Colonic mucosa (tissue), 4 donors: ENCODE measurements around the gene DMD. TPM values are rescaled to one million over a fixed set of nuclear protein-coding genes. Genes with fewer than 3 reads are reported as not detected.

Experiments used
- DNase-seq: peaks from one replicate; pipeline ENCODE4 v3.0.0-alpha.2; 2020
- H3K27ac ChIP-seq: fragments of 200-600 bp; one replicate; pipeline ENCODE4 v1.8.0; 2021
- H3K27me3 ChIP-seq: fragments of 200-600 bp; one replicate; pipeline ENCODE4 v1.8.0; 2021
- H3K36me3 ChIP-seq: fragments of 200-600 bp; one replicate; pipeline ENCODE4 v1.8.0; 2021
- H3K4me1 ChIP-seq: fragments of 200-600 bp; one replicate; pipeline ENCODE4 v1.8.0; 2021; ENCODE audit warnings: mild to moderate bottlenecking
- H3K4me3 ChIP-seq: fragments of 200-600 bp; one replicate; pipeline ENCODE4 v1.8.0; 2021
- H3K9ac ChIP-seq, 2 donors: one replicate each; pipeline ENCODE4 v1.7.0; 2013; ENCODE audit warnings: control low read depth in 2 of 2, low read depth in 2 of 2, low read length in 2 of 2
- H3K9me3 ChIP-seq: fragments of 200-600 bp; one replicate; pipeline ENCODE4 v1.8.0; 2021
- intact Hi-C: fragments of 100-400 bp; cut with DNase I; formaldehyde crosslinking; loops from one replicate; pipeline ENCODE4 v1.14.1; 2022
- total RNA-seq, 2 donors: library from RNA; stranded (reverse); fragmentation: NEBNext Ultra II Directional in 1 of 2; extraction: Animal tissue kit (Norgen Biotek cat#: 25700) in 1 of 2; gene quantifications; one replicate each; pipeline ENCODE4 v1.2.1, GENCODE V29; 2021
- TF ChIP-seq, protein P1 (sequence below): fragments of 200-600 bp; IDR thresholded peaks from one replicate; pipeline ENCODE4 v1.8.0; 2022; ENCODE audit warnings: antibody characterized with exemption, mild to moderate bottlenecking
- donor health status: healthy.
- donor health status: DM: no; HTN: no; CAD: no.
- donor health status: DM: no; HTN: no; CAD: no.

Gene DMD
- total RNA-seq, 2 donors from 2014 or later: 7.3 to 24.5 TPM

DNA sequence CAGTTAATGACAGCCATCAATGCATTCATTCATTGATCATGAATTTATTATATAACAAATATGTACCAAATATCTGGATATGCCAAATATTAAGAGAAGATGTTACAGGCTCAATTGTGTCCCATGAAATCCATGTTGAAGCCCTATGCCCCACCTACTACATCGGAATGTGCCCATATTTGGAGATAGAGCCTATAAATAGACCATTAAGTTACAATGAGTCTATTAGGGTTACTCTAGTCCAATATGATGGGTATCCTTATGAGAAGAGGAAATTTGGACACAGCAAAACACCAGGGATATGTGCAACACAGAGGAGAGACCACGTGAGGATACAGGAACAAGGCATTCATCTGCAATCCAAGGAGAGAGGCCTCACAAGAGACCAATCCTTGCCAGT lies 634.5 kb downstream of the DMD start:
- Histone ChIP-seq H3K36me3 (no peaks in the 10 kb centered on the region), H3K4me1 (no peaks in the 10 kb centered on the region), H3K4me3 (no peak overlapping the region), H3K27me3 (no peaks in the 10 kb centered on the region), H3K9ac (no peak overlapping the region), H3K27ac (no peak overlapping the region), H3K9me3 (no peaks in the 10 kb centered on the region)
- TF ChIP-seq, protein P1, sequence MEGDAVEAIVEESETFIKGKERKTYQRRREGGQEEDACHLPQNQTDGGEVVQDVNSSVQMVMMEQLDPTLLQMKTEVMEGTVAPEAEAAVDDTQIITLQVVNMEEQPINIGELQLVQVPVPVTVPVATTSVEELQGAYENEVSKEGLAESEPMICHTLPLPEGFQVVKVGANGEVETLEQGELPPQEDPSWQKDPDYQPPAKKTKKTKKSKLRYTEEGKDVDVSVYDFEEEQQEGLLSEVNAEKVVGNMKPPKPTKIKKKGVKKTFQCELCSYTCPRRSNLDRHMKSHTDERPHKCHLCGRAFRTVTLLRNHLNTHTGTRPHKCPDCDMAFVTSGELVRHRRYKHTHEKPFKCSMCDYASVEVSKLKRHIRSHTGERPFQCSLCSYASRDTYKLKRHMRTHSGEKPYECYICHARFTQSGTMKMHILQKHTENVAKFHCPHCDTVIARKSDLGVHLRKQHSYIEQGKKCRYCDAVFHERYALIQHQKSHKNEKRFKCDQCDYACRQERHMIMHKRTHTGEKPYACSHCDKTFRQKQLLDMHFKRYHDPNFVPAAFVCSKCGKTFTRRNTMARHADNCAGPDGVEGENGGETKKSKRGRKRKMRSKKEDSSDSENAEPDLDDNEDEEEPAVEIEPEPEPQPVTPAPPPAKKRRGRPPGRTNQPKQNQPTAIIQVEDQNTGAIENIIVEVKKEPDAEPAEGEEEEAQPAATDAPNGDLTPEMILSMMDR: no peak
- intact Hi-C loops: no loop called here
- DNase-seq: no peak

DNA sequence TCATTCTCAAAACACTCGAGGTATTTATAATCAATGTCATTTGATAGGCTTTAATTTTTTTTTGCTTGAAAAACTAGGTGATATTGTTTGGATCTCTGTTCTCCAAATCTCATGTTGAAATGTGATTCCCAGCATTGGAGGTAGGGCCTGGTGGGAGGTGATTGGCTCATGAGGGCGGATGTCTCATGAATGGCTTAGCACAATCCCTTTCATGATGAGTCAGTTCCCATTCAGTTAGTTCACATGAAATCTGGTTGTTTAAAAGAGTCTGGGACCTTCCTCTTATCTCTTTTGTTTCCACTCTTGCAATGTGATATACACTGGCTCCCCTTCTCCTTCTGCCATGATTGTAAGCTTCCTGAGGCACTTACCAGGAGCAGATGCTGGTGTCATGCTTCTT lies 638.7 kb downstream of the DMD start:
- DNase-seq: no peak
- TF ChIP-seq, protein P1: no peak
- no peak overlapping the region for H3K4me3 ChIP-seq
- no peaks in the 10 kb centered on the region for H3K9me3 ChIP-seq
- no peak overlapping the region for H3K9ac ChIP-seq
- no peak overlapping the region for H3K27ac ChIP-seq
- no peaks in the 10 kb centered on the region for H3K36me3 ChIP-seq
- H3K4me1 ChIP-seq: no peaks in the 10 kb centered on the region
- no peaks in the 10 kb centered on the region for H3K27me3 ChIP-seq
- intact Hi-C loops: no loop called here

DNA sequence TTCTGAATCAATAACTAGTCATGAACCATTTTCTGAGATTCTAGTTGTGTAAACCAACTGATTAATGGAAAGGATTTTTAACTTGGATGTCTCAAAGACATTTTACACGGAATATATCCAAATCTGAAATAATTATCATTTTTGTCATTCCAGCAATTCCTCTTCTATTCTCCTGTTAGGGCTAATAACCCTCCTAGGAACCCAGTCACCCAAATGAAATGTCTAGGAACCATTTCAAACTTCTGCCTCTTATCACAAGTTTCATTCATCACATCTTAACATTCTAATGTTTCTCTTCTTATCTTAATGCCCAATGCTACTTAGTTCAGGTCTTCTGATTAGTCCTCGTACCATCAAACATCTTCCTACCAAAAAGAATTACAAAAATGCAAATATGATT lies 639.8 kb downstream of the DMD start:
- Histone ChIP-seq H3K27me3 (no peaks in the 10 kb centered on the region), H3K4me1 (no peaks in the 10 kb centered on the region), H3K4me3 (no peak overlapping the region), H3K27ac (no peak overlapping the region), H3K9me3 (no peaks in the 10 kb centered on the region), H3K9ac (no peak overlapping the region), H3K36me3 (no peaks in the 10 kb centered on the region)
- intact Hi-C loops: no loop called here
- no peak for DNase-seq
- TF ChIP-seq, protein P1: no peak

DNA sequence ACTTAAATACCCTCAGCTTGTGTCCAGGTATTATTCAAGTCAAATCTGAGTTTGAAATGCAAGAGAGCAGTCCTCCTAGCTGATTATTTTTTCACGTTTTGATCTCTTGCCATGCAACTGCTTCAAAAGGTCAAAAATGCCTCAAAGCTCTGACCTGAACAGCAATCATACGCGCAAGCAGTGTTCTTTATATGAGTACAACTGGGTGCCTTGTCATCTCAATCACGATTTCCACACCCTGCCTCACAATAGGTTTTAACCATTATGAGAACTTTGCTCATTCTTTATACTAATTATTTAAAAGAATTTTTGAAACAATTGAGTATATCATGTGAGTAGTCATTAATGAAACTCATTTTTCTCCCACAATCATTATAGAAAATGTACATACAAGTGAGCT lies 649.1 kb downstream of the DMD start:
- DNase-seq: no peak
- Histone ChIP-seq H3K4me1 (no peaks in the 10 kb centered on the region), H3K9ac (no peak overlapping the region), H3K9me3 (no peaks in the 10 kb centered on the region), H3K27ac (no peak overlapping the region), H3K36me3 (no peaks in the 10 kb centered on the region), H3K4me3 (no peak overlapping the region), H3K27me3 (no peaks in the 10 kb centered on the region)
- TF ChIP-seq, protein P1: no peak
- intact Hi-C loops: no loop called here

DNA sequence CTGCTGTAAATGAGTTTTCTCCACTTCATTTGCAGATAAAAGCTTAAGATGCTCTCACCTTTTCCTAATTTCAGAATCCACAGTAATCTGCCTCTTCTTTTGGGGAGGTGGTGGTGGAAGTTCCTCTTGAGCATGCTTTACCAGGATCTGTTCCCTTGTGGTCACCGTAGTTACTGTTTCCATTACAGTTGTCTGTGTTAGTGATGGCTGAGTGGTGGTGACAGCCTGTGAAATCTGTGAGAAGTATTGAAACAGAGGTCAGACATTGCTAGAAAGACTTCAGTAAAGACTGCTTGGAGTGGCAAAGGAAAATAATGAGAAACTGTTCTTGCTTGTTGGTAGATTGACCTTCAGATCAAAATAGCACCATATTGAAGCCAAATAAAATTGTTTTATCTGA lies 666.2 kb downstream of the DMD start:
- Histone ChIP-seq H3K27me3 (no peaks in the 10 kb centered on the region), H3K4me1 (no peaks in the 10 kb centered on the region), H3K36me3 (no peaks in the 10 kb centered on the region), H3K4me3 (no peak overlapping the region), H3K27ac (no peak overlapping the region), H3K9me3 (no peaks in the 10 kb centered on the region), H3K9ac (no peak overlapping the region)
- intact Hi-C loops: no loop called here
- DNase-seq: no peak
- TF ChIP-seq, protein P1: no peak

DNA sequence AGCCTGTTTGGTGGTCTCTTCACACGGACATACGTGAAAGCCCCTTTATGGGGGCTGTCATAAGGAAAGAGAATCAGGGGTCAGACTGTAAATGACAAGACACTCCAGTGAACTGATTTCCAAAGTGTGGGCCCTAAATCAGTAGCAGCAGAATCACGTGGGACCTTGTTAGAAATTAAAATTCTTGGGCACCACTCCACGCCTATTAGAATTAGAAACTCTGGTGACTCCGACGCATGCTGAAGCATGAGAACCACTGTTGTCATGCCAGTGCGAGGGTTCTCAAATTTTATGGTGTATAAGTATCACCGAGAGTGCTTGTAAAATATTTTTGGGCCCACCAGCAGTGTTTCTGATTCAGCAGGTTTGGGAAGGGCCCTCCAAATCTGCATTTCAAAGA lies 672.8 kb downstream of the DMD start:
- intact Hi-C loops: no loop called here
- no peaks in the 10 kb centered on the region for H3K27me3 ChIP-seq
- no peaks in the 10 kb centered on the region for H3K9me3 ChIP-seq
- H3K4me1 ChIP-seq: no peaks in the 10 kb centered on the region
- no peak overlapping the region for H3K27ac ChIP-seq
- TF ChIP-seq, protein P1: no peak
- DNase-seq: no peak
- H3K36me3 ChIP-seq: no peaks in the 10 kb centered on the region
- no peak overlapping the region for H3K4me3 ChIP-seq
- H3K9ac ChIP-seq: no peak overlapping the region
